K562 (cell line): Measurements from ENCODE around the gene PCBD1. TPM values are rescaled to one million over a fixed set of nuclear protein-coding genes. Genes with fewer than 3 reads are reported as not detected.

Experiments used
- ATAC-seq: fragments of 200-7000 bp; cut with Tn5 transposase; 3 replicates; pipeline ENCODE4 v1.9.1; 2020; ENCODE audit warnings: moderate library complexity
- BruUV-seq: library from RNA; stranded (reverse); fragments of 400-500 nt; replicated peaks from 2 replicates; lab custom pipeline; 2021; lab: Mats Ljungman, UMichigan
- CTCF ChIA-PET: fragments of 300-600 bp; formaldehyde crosslinking; extraction: SDS; loops from one replicate; lab custom pipeline; 2021; ENCODE audit warnings: low intra/inter-chr PET ratio; lab: Yijun Ruan, JAX
- POLR2A ChIA-PET: fragments of 300-600, 350-650 bp; sonication (Branson Sonifier 250); formaldehyde crosslinking; extraction: SDS; loops from one replicate; lab custom pipeline; 2021; ENCODE audit warnings: antibody characterized with exemption, inconsistent platforms; lab: Yijun Ruan, JAX
- DNase-seq, 4 experiments: peaks; one replicate each; pipeline versions ENCODE4 v3.0.0 to v3.0.0-alpha.2; 2011 to 2018; ENCODE audit warnings: low spot score in 3 of 4, mixed read lengths in 3 of 4; ENCODE audit errors: extremely low read depth in 1 of 4
- FAIRE-seq: peaks from 2 replicates; lab custom pipeline; 2011; peaks lifted over from hg19 to GRCh38; lab: Jason Lieb, UNC
- H2AFZ ChIP-seq: 2 replicates; pipeline ENCODE4 v1.6.0; 2011; ENCODE audit warnings: low read depth, low read length, control low read depth, inconsistent platforms
- H3K27ac ChIP-seq: fragments of 200-600 bp; 3 replicates; pipeline ENCODE4 v1.8.0; 2011; ENCODE audit warnings: low read depth, mild to moderate bottlenecking, control low read depth, inconsistent platforms, low read length, moderate library complexity, mixed read lengths; ENCODE audit errors: extremely low read depth
- H3K27me3 ChIP-seq, 2 experiments: fragments of 300-600 bp in 1 of 2; 2 replicates in 1 of 2; 3 replicates in 1 of 2; pipeline versions ENCODE4 v1.6.0 to v1.8.0; 2011; ENCODE audit warnings: inconsistent platforms in 2 of 2, low read length in 2 of 2, mild to moderate bottlenecking in 1 of 2, mixed read lengths in 1 of 2, moderate library complexity in 1 of 2; ENCODE audit not compliant: control insufficient read depth in 2 of 2, insufficient read depth in 2 of 2
- H3K36me3 ChIP-seq: fragments of 300-600 bp; 3 replicates; pipeline ENCODE4 v1.8.0; 2011; ENCODE audit warnings: mild to moderate bottlenecking, low read length, inconsistent platforms; ENCODE audit not compliant: control insufficient read depth, insufficient read depth
- H3K4me1 ChIP-seq, 2 experiments: fragments of 200-600 bp in 1 of 2; replicated peaks in 1 of 2; 2 replicates in 1 of 2; 3 replicates in 1 of 2; pipeline versions ENCODE4 v1.5.1 to v1.8.0; 2011; ENCODE audit warnings: inconsistent platforms in 2 of 2, low read length in 2 of 2, mild to moderate bottlenecking in 1 of 2, mixed read lengths in 1 of 2, moderate library complexity in 1 of 2; ENCODE audit not compliant: control insufficient read depth in 2 of 2, insufficient read depth in 2 of 2
- H3K4me2 ChIP-seq: 2 replicates; pipeline ENCODE4 v1.6.1; 2011; ENCODE audit warnings: low read length, control low read depth, inconsistent platforms, mixed read lengths; ENCODE audit not compliant: insufficient read depth
- H3K4me3 ChIP-seq: fragments of 200-600 bp; sonication (generic), shearing (Covaris generic); 2 replicates; pipeline ENCODE4 v1.5.1; 2016; ENCODE audit warnings: control low read depth, inconsistent platforms
- H3K79me2 ChIP-seq: fragments of 200-600 bp; 3 replicates; pipeline ENCODE4 v1.8.0; 2011; ENCODE audit warnings: low read length, inconsistent platforms; ENCODE audit not compliant: control insufficient read depth, insufficient read depth
- H3K9ac ChIP-seq, 2 experiments: 2 replicates each; pipeline versions ENCODE4 v1.6.0 to v1.6.1; 2011; ENCODE audit warnings: low read depth in 2 of 2, low read length in 2 of 2, control low read depth in 1 of 2, inconsistent platforms in 1 of 2, mild to moderate bottlenecking in 1 of 2, mixed read lengths in 1 of 2; ENCODE audit not compliant: insufficient read depth in 1 of 2
- H3K9me1 ChIP-seq: one replicate; pipeline ENCODE4 v1.6.0; 2011; ENCODE audit warnings: inconsistent platforms, mild to moderate bottlenecking, low read length, moderate library complexity; ENCODE audit not compliant: control insufficient read depth, insufficient read depth
- H3K9me3 ChIP-seq: replicated peaks from 2 replicates; pipeline ENCODE4 v1.5.1; 2011; ENCODE audit warnings: low read depth, low read length, inconsistent platforms; ENCODE audit not compliant: control insufficient read depth, insufficient read depth
- H4K20me1 ChIP-seq: replicated peaks from 2 replicates; pipeline ENCODE4 v1.6.1; 2011; ENCODE audit warnings: low read length, inconsistent platforms, mixed read lengths; ENCODE audit not compliant: control insufficient read depth, insufficient read depth
- MLLT1 ChIP-seq, 2 experiments: fragments of 450-650 bp; IDR thresholded peaks; 2 replicates each; pipeline ENCODE4 v1.6.1; 2016
- NCOR1 ChIP-seq: fragments of 450-650 bp; IDR thresholded peaks from 2 replicates; pipeline ENCODE4 v1.6.1; 2016; ENCODE audit warnings: mild to moderate bottlenecking, moderate library complexity
- RREB1 ChIP-seq: fragments of 250-450 bp; sonication (Bioruptor Pico); IDR thresholded peaks from 2 replicates; pipeline ENCODE4 v1.4.0; 2020
- THAP12 ChIP-seq: fragments of 250-450 bp; sonication (Bioruptor Pico); IDR thresholded peaks from 2 replicates; pipeline ENCODE4 v1.9.0; 2021; ENCODE audit warnings: mild to moderate bottlenecking, inconsistent platforms
- XRCC5 ChIP-seq: fragments of 200-400 bp; formaldehyde crosslinking; IDR thresholded peaks from 2 replicates; pipeline ENCODE4 v1.6.1; 2017; ENCODE audit warnings: low read depth, mild to moderate bottlenecking, low read length
- ZBTB12 ChIP-seq: fragments of 250-450 bp; sonication (Bioruptor Pico); IDR thresholded peaks from 2 replicates; pipeline ENCODE4 v1.4.0; 2020
- ZBTB8A ChIP-seq: fragments of 450-650 bp; IDR thresholded peaks from 2 replicates; pipeline ENCODE4 v1.6.1; 2018; ENCODE audit warnings: mild to moderate bottlenecking, moderate library complexity; ENCODE audit not compliant: partially characterized antibody
- ZC3H11A ChIP-seq: IDR thresholded peaks from 2 replicates; pipeline ENCODE4 v1.6.1; 2012; ENCODE audit warnings: low read depth, low read length, improper control_type of control experiment
- ZNF57 ChIP-seq: fragments of 450-650 bp; formaldehyde crosslinking; IDR thresholded peaks from 2 replicates; pipeline ENCODE4 v1.4.0; 2020; ENCODE audit warnings: mild to moderate bottlenecking, moderate library complexity
- ZNF77 ChIP-seq: fragments of 250-450 bp; sonication (Bioruptor Pico); IDR thresholded peaks from 2 replicates; pipeline ENCODE4 v1.5.0; 2020
- ZSCAN32 ChIP-seq: fragments of 450-650 bp; formaldehyde crosslinking; IDR thresholded peaks from 2 replicates; pipeline ENCODE4 v1.4.0; 2020; ENCODE audit warnings: mild to moderate bottlenecking, moderate library complexity
- WGBS: fragments of 100-300 bp; shearing (Covaris generic); methylation state at CpG from one replicate; pipeline ENCODE4 v1.1.6; 2016; ENCODE audit warnings: low coverage, mixed read lengths; ENCODE audit not compliant: insufficient coverage; ENCODE audit errors: missing lambda C conversion rate; 5-methylcytosine and 5-hydroxymethylcytosine counted together
- in situ Hi-C: fragments of 300-500 bp; cut with MboI; formaldehyde crosslinking; loops from 4 replicates; pipeline ENCODE4 v1.15.0; 2018; ENCODE audit warnings: inconsistent platforms, mixed read lengths
- intact Hi-C: fragments of 100-400 bp; cut with micrococcal nuclease; formaldehyde crosslinking; loops from 2 replicates; pipeline ENCODE4 v1.14.2; 2022
- polyA plus RNA-seq, 8 experiments: library from polyadenylated mRNA; depleted of rRNA in 4 of 8; stranded (reverse) in 5 of 8; unstranded in 3 of 8; fragments of >200 nt; fragmentation: Nextera tagmentation in 2 of 8; fragmentation: Illumina TruSeq in 1 of 8; extraction: Ambion mirVana in 2 of 8; extraction: Trizol in 1 of 8; gene quantifications; 2 replicates each; pipeline versions ENCODE4 v1.2.1 to v1.2.3, GENCODE V29; 2011 to 2014; ENCODE audit warnings: inconsistent platforms in 1 of 8, missing spikeins in 1 of 8
- total RNA-seq, 7 experiments: library from RNA; depleted of rRNA in 6 of 7; stranded (reverse); fragments of >200 nt in 6 of 7; fragmentation: Illumina TruSeq in 2 of 7; extraction: Trizol in 2 of 7; gene quantifications; 2 replicates each; pipeline versions ENCODE4 v1.2.1 to v1.2.3, GENCODE V29; 2011 to 2021; ENCODE audit warnings: low replicate concordance in 1 of 7

Gene PCBD1
- total and polyA plus RNA-seq, 9 of the 15 experiments (the other 6 are each of a cell fraction or from before 2014, with no cell fraction given): 14.6 to 109 (median 57.0) TPM

- no peak overlapping the region for H2AFZ ChIP-seq
- no peaks in the 10 kb centered on the region for H3K36me3 ChIP-seq
- CTCF ChIA-PET: interaction anchor here (0.6 kb wide), 1 partner anchor 351 kb away, joined by 3 read pairs; no protein-coding TSS in a partner anchor
- intact Hi-C loops: no loop called here
- H3K9ac ChIP-seq: no peak overlapping the region; a peak in 1 of 4 replicates
- FAIRE-seq (no peak), ATAC-seq (no peak), DNase-seq (no peak)
- H3K4me3 ChIP-seq: no peak overlapping the region
- in situ Hi-C loops: no loop called here
- no peak overlapping the region for H3K4me2 ChIP-seq
- H3K9me3 ChIP-seq: no peaks in the 10 kb centered on the region
- H4K20me1 ChIP-seq: peaks cover 20% of the 10 kb centered on the region; the same call in 1 of the 2 replicates
- peaks cover 48 to 98% of the 10 kb centered on the region in 2 experiments for H3K27me3 ChIP-seq
- BruUV-seq: no TSS peak
- no peak overlapping the region for H3K27ac ChIP-seq
- WGBS: 0% methylated on average over 1 of the region's 1 CpG
- no peaks in the 10 kb centered on the region for H3K79me2 ChIP-seq
- H3K9me1 ChIP-seq: peaks cover 3% of the 10 kb centered on the region
- no peaks in the 10 kb centered on the region; a peak in 1 of 5 replicates for H3K4me1 ChIP-seq
- POLR2A ChIA-PET: interaction anchor here (1.4 kb wide), 1 partner anchor 18 kb away, joined by 9 read pairs; no protein-coding TSS in a partner anchor
- no peak for TF ChIP-seq ZNF57
- no peak for TF ChIP-seq NCOR1
- no peak for TF ChIP-seq XRCC5
- TF ChIP-seq RREB1 (CRISPR knock-in tag): no peak
- TF ChIP-seq ZC3H11A: no peak
- TF ChIP-seq THAP12: no peak
- TF ChIP-seq ZBTB12: no peak
- no peak for TF ChIP-seq ZNF77 (CRISPR knock-in tag)
- no peak for TF ChIP-seq ZBTB8A
- TF ChIP-seq ZSCAN32 (CRISPR knock-in tag): no peak
- no peak for TF ChIP-seq MLLT1 (IDR thresholded peaks at IDR 0.05)
These were observed 46.3 kb upstream of the PCBD1 start for GRCh38 chr10:70934701-70935100.
